ENCODE results near the gene ZDHHC11B. TPM values are rescaled to one million over a fixed set of nuclear protein-coding genes. Genes with fewer than 3 reads are reported as not detected.

The ZDHHC11B gene
- total and polyA plus RNA-seq, 2 of the 13 experiments (the other 11 are each of a cell fraction or from before 2014, with no cell fraction given): 0.11 to 0.12 TPM

GRCh38 chr5:671459-672328 lies 112.8 kb downstream of the ZDHHC11B start (continued):
- TF ChIP-seq THAP9 (CRISPR knock-in tag; IDR thresholded peaks at IDR 0.05; ENCODE audit: borderline replicate concordance): 0 out of 2 replicates have a peak, but pooled peaks have one; percentile 50
- no peak for TF ChIP-seq NONO (IDR thresholded peaks at IDR 0.05)
- peak; percentile 80 for TF ChIP-seq NONO (CRISPR knock-in tag; conservative IDR thresholded peaks at IDR 0.05)
- TF ChIP-seq ZNF619 (CRISPR knock-in tag; IDR thresholded peaks at IDR 0.05): peak; percentile 72; the same call in 1 of the 2 replicates
- 0 out of 2 replicates have a peak, but pooled peaks have one; percentile 50 for TF ChIP-seq ZNF350 (CRISPR knock-in tag; IDR thresholded peaks at IDR 0.05; ENCODE audit: borderline replicate concordance, low read depth)
- TF ChIP-seq KDM6A (CRISPR knock-in tag; IDR thresholded peaks at IDR 0.05; ENCODE audit: low read depth): no peak
- no peak for TF ChIP-seq ZNF616 (CRISPR knock-in tag; IDR thresholded peaks at IDR 0.05; ENCODE audit: low read depth)
- TF ChIP-seq ZFAT (CRISPR knock-in tag; conservative IDR thresholded peaks at IDR 0.05): no peak
- no peak; a peak in 1 of 4 replicates for TF ChIP-seq EP300 (IDR thresholded peaks at IDR 0.05; ENCODE audit: low read depth in 2 of 2, low read length in 2 of 2)
- TF ChIP-seq EP300 (CRISPR knock-in tag; IDR thresholded peaks at IDR 0.05; ENCODE audit: borderline replicate concordance): no peak
- TF ChIP-seq E2F5 (CRISPR knock-in tag; conservative IDR thresholded peaks at IDR 0.05): no peak
- no peak for TF ChIP-seq U2AF2 (IDR thresholded peaks at IDR 0.05; ENCODE audit: low read depth, low read length)
- TF ChIP-seq MAFK (conservative IDR thresholded peaks at IDR 0.05 in 1 of 2, IDR thresholded peaks at IDR 0.05 in 1 of 2; ENCODE audit: low read length in 2 of 2): no peak
- TF ChIP-seq PHF21A (CRISPR knock-in tag; IDR thresholded peaks at IDR 0.05): peak; percentile 49; the same call in 1 of the 2 replicates
- TF ChIP-seq, protein P1, sequence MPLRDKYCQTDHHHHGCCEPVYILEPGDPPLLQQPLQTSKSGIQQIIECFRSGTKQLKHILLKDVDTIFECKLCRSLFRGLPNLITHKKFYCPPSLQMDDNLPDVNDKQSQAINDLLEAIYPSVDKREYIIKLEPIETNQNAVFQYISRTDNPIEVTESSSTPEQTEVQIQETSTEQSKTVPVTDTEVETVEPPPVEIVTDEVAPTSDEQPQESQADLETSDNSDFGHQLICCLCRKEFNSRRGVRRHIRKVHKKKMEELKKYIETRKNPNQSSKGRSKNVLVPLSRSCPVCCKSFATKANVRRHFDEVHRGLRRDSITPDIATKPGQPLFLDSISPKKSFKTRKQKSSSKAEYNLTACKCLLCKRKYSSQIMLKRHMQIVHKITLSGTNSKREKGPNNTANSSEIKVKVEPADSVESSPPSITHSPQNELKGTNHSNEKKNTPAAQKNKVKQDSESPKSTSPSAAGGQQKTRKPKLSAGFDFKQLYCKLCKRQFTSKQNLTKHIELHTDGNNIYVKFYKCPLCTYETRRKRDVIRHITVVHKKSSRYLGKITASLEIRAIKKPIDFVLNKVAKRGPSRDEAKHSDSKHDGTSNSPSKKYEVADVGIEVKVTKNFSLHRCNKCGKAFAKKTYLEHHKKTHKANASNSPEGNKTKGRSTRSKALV (CRISPR knock-in tag; IDR thresholded peaks at IDR 0.05): 0 out of 2 replicates have a peak, but pooled peaks have one; percentile 43
- TF ChIP-seq HNRNPLL (IDR thresholded peaks at IDR 0.05; ENCODE audit: low read depth, low read length, poor library complexity, severe bottlenecking): peak; percentile 59
- TF ChIP-seq MTF1 (CRISPR knock-in tag; IDR thresholded peaks at IDR 0.05): no peak
- peak; percentile 92 for TF ChIP-seq AGO1 (IDR thresholded peaks at IDR 0.05; ENCODE audit: low read depth, low read length, poor library complexity, severe bottlenecking)
- TF ChIP-seq MED8 (CRISPR knock-in tag; IDR thresholded peaks at IDR 0.05; ENCODE audit: insufficient replicate concordance): no peak
- TF ChIP-seq ZNF816 (CRISPR knock-in tag; IDR thresholded peaks at IDR 0.05; ENCODE audit: borderline replicate concordance): no peak
- TF ChIP-seq MZF1 (CRISPR knock-in tag; IDR thresholded peaks at IDR 0.05; ENCODE audit: borderline replicate concordance): no peak
- TF ChIP-seq DBP (CRISPR knock-in tag; IDR thresholded peaks at IDR 0.05; ENCODE audit: not compliant biosample characterization): no peak
